ENCODE measurements around the gene FILIP1L. TPM values are rescaled to one million over a fixed set of nuclear protein-coding genes. Genes with fewer than 3 reads are reported as not detected.

Gene FILIP1L
- total and polyA plus RNA-seq, 2 of the 13 experiments (the other 11 are each of a cell fraction or from before 2014, with no cell fraction given), result 8.1 to 187 TPM

GRCh38 chr3:99817437-99818240 lies 296.7 kb downstream of the FILIP1L start, which contains the start of gene CMSS1 (continued):
- TF ChIP-seq, protein P1, sequence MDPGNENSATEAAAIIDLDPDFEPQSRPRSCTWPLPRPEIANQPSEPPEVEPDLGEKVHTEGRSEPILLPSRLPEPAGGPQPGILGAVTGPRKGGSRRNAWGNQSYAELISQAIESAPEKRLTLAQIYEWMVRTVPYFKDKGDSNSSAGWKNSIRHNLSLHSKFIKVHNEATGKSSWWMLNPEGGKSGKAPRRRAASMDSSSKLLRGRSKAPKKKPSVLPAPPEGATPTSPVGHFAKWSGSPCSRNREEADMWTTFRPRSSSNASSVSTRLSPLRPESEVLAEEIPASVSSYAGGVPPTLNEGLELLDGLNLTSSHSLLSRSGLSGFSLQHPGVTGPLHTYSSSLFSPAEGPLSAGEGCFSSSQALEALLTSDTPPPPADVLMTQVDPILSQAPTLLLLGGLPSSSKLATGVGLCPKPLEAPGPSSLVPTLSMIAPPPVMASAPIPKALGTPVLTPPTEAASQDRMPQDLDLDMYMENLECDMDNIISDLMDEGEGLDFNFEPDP (CRISPR knock-in tag; conservative IDR thresholded peaks at IDR 0.05), result no peak
- TF ChIP-seq, protein P2, sequence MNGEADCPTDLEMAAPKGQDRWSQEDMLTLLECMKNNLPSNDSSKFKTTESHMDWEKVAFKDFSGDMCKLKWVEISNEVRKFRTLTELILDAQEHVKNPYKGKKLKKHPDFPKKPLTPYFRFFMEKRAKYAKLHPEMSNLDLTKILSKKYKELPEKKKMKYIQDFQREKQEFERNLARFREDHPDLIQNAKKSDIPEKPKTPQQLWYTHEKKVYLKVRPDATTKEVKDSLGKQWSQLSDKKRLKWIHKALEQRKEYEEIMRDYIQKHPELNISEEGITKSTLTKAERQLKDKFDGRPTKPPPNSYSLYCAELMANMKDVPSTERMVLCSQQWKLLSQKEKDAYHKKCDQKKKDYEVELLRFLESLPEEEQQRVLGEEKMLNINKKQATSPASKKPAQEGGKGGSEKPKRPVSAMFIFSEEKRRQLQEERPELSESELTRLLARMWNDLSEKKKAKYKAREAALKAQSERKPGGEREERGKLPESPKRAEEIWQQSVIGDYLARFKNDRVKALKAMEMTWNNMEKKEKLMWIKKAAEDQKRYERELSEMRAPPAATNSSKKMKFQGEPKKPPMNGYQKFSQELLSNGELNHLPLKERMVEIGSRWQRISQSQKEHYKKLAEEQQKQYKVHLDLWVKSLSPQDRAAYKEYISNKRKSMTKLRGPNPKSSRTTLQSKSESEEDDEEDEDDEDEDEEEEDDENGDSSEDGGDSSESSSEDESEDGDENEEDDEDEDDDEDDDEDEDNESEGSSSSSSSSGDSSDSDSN (CRISPR knock-in tag; IDR thresholded peaks at IDR 0.05), result peak; percentile 84
- TF ChIP-seq HOXD1 (CRISPR knock-in tag; IDR thresholded peaks at IDR 0.05), result peak; percentile 65
- no peak for TF ChIP-seq ZNF20 (CRISPR knock-in tag; IDR thresholded peaks at IDR 0.05)
- TF ChIP-seq, protein P3, sequence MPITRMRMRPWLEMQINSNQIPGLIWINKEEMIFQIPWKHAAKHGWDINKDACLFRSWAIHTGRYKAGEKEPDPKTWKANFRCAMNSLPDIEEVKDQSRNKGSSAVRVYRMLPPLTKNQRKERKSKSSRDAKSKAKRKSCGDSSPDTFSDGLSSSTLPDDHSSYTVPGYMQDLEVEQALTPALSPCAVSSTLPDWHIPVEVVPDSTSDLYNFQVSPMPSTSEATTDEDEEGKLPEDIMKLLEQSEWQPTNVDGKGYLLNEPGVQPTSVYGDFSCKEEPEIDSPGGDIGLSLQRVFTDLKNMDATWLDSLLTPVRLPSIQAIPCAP (CRISPR knock-in tag; IDR thresholded peaks at IDR 0.05; ENCODE audit: low read depth), result no peak
- TF ChIP-seq SIN3A (IDR thresholded peaks at IDR 0.05; ENCODE audit: borderline replicate concordance, low read depth, low read length), result peak; percentile 83; the same call in 1 of the 2 replicates
- TF ChIP-seq TRIM24 (CRISPR knock-in tag; IDR thresholded peaks at IDR 0.05), result no peak
- TF ChIP-seq CREBL2 (CRISPR knock-in tag; IDR thresholded peaks at IDR 0.05; ENCODE audit: borderline replicate concordance), result no peak
- peak; percentile 22; the same call in 1 of the 2 replicates for TF ChIP-seq TSC22D2 (CRISPR knock-in tag; IDR thresholded peaks at IDR 0.05; ENCODE audit: borderline replicate concordance)
- peak; percentile 25; the same call in 1 of the 2 replicates for TF ChIP-seq MEIS2 (CRISPR knock-in tag; IDR thresholded peaks at IDR 0.05)
- no peak for TF ChIP-seq ELK4 (CRISPR knock-in tag; IDR thresholded peaks at IDR 0.05; ENCODE audit: borderline replicate concordance)
- TF ChIP-seq PRPF4 (IDR thresholded peaks at IDR 0.05; ENCODE audit: low read depth, low read length, poor library complexity, severe bottlenecking), result no peak
- TF ChIP-seq SSRP1 (CRISPR knock-in tag; IDR thresholded peaks at IDR 0.05), result no peak
- TF ChIP-seq, protein P4, sequence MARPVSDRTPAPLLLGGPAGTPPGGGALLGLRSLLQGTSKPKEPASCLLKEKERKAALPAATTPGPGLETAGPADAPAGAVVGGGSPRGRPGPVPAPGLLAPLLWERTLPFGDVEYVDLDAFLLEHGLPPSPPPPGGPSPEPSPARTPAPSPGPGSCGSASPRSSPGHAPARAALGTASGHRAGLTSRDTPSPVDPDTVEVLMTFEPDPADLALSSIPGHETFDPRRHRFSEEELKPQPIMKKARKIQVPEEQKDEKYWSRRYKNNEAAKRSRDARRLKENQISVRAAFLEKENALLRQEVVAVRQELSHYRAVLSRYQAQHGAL (CRISPR knock-in tag; IDR thresholded peaks at IDR 0.05; ENCODE audit: not compliant biosample characterization), result no peak
- no peak for TF ChIP-seq TIGD3 (CRISPR knock-in tag; IDR thresholded peaks at IDR 0.05; ENCODE audit: borderline replicate concordance)
- TF ChIP-seq U2AF1 (optimal IDR thresholded peaks at IDR 0.05; ENCODE audit: low read depth, low read length), result peak; percentile 61
- peak; percentile 58 for TF ChIP-seq TAF1 (CRISPR knock-in tag; IDR thresholded peaks at IDR 0.05)
- no peak for TF ChIP-seq ZSCAN22 (CRISPR knock-in tag; IDR thresholded peaks at IDR 0.05)
- no peak for TF ChIP-seq FOXM1 (CRISPR knock-in tag; IDR thresholded peaks at IDR 0.05)

All from HepG2 (cell line).